GM19463 (cell line): ENCODE results near the gene AMN1.
"Not testable (repeated sequence)": the region's sequence is repeated elsewhere in the genome, so short reads cannot be mapped to it uniquely, and the experiment has no call there.

Source experiments
- ATAC-seq: cut with Tn5 transposase; IDR thresholded peaks from one replicate; pipeline ENCODE4 v1.9.1; 2021; ENCODE audit warnings: mild to moderate bottlenecking, moderate library complexity; ENCODE audit not compliant: unreplicated experiment

Gene AMN1

DNA sequence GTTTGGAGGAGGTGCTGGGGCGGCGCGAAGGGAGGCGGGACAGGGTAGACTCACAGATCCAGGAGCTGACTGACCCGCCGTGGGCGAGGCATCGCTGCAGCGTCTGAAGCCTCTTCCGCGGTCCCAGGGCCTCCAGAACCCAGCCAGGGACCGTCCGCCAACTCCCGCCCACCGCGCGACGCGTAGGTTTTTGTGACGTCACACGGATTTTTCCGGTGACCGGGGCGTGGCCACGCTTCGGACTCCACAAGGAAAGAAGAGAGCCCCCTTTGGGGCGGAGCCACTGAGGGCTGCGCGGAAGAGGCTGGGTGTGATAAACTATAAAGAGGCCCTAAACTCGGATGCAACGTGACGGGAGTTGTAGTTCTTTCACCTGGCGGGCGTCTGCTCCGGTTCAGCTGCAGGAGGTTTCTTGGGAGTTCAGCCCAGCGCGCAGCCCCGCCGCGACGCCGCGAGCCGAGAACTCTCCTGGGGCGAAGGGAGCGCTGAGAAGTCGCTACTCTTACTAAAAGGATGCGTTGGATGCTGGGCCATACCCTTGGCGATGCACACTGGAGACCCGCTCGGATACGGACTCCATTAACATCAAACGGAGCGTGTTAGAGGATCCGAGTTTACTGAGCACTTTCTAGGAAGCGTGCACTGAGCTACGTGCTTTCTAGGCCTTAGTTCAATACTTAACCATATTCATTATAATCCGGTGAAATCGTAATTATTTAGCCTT lies at the start of gene AMN1:
Gene AMN1 (minus strand): TSS at position 105 of the 724 bp plus-strand sequence. CDS start 13 bp downstream, at position 92.
- ATAC-seq = peak; percentile 92

DNA sequence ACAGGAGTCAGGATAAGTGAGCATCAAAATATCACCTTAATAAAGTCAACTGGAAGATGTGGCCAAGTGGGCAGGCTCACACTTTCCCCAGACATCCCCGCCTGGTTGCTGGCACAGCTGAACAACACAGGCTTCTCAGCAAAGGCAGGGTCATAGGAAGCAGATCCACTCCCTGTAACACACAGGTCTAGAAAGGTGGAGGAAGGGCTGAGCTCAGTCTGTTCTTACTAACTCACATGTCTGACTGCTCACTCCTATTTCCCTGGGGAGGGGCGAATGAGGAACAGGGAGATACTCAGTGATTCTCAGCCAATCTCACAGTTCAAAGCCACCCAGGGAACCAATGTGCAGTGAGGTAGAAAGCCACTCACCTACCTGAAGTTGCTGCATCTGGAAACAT lies 45.0 kb upstream of the AMN1 start:
- peak; percentile 59 for ATAC-seq

DNA sequence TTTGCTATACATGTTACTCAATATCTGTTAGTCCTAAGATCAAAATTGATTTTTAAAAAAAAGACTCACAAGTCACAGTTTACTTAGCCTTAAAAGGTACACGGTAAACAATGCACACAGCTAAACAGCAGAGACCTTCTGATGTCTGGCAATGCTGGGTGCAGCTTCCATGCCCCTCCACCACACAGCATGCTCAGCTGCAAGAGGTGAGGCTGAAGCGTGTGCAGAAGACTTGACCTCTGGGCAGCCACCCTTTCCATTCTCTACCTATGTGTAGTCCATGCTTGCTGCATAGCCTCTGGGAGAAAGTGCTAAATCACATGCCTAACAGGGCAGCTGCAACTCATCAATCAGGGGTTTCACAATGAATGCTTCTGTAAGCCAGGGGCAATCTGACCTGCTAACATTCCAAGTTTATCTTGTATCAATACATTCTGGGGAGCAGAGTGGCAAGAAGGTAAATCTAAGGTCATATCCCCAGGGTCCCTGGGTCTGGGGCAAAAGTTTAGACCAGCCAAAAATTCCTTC lies 44.5 kb upstream of the AMN1 start:
- peak; percentile 75 for ATAC-seq

DNA sequence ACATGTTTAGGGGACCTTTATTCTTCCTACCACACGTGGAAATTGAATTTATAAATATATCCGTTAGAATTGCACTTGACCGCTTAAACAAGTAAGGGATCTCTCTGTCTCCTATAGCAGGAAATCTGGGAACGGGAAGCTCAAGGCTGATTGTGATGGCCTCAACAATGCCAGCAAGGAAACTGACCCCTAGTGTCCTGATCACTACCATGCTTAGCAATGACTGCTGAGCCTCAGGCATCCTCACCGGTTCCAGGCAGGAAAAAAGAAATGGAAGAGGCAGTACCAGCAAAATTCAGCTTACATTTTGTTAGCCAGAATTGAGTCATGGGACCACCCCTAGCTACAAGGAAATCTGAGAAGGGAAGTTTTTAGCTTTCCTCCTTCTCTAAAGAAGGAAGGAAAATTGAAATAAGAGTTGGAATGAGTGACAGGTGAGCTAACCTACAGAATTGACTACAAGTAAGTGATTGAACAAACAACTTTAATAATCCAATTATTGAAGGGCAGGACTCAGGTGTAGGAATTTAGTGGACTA lies 43.9 kb upstream of the AMN1 start:
- ATAC-seq = no peak

DNA sequence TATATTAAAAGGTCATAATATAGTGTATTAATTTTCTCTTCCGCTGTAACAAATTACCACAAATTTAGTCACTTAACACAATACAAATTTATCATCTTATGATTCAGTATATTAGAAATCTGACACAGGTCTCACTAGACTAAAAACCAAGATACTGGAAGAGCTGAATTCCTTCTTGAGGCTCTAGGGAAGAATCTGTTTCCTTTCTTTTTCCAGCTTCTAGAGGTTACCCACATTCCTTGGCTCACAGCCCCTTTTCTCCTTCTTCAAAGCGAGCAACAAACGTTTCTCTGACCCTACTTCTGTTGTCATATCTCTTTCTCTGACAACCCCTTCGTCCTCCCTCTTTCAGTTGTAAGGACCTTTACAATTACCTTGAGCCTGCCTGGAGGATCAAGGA lies 43.4 kb upstream of the AMN1 start:
- no peak for ATAC-seq

DNA sequence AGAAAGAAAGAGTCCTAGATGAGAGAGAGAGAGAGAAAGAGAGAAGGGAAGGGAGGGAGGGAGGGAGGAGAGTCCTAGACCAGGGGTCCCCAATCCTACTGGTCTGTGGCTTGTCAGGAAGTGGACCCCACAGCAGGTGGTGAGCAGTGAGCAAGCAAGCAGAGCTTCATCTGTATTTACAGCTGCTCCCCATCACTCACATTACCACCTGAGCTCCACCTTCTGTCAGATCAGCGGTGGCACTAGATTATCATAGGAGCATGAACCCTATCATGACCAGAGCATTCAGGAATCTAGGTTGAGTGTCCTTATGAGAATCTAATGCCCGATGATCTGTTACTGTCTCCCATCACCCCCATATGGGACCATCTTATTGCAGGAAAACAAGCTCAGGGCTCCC lies 39.2 kb upstream of the AMN1 start:
- ATAC-seq = no peak

DNA sequence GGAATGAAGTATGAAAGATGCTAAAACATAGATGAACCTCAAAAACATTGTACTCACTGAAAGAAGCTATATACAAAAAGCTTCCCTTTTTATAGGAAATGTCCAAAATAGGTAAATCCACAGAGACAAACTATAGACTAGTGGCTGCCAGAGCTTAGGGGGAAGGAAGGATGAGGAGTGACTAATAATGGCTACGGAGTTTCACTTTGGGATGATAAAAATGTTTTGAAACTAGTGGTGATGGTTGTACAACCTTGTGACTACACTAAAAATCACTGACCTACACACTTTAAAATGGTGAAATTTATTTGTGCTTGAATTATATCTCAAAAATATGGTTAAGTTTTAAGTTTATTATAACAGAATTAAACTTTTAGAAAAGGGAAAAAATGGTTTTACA lies 37.1 kb upstream of the AMN1 start:
- ATAC-seq = no peak

DNA sequence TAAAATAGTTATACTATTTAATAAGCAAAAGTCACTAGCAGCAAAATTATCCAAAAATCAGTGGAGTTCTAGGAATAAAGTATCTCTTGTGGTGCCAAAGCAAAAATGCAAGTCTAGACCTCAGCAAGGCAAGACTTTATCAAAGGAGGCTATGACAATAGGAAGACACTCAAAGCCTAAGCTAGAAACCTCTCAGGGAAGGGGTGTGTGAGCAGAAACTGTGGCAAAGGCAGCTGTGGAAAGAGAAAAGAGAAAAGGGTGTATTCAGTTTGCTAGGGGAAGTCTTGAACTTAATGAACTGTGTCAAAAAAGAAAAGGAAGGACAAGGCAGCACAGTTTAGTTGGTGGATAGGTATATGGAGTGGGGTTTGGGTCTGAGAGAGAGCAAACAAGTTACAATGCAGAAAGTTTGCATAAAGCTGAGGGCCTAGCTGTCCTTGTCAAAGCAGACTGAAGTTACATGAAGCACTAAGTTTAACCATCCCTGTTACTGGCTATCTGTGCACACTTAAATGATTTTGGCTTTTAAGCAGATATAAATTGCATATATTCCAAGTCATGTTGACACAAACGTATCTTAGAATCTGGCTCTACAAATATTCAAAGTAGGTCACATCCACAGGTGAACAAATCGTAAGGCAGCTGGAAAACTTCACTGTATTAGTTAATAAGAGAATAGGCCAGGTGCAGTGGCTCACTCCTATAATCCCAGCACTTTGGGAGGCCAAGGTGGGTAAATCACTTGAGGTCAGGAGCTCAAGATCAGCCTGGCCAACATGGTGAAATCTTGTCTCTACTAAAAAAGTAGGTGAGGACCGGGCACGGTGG lies 31.0 kb upstream of the AMN1 start:
- peak; percentile 42 for ATAC-seq

DNA sequence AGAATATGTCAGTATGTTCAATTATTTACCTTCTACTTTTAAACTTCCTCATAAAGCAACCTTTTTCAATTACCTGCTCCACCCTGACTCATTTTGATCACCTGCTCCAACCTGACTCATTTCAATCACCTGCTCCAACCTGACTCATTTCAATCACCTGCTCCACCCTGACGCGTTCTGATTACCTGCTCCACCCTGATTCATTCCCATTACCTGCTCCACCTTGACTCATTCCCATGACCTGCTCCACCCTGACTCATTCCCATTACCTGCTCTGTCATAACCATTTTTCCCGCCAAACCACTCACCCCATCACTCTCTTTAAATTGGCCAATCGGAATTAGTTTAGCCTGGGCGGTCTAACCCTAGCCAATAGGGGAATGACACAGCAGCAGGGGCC lies 29.5 kb upstream of the AMN1 start:
- not testable (repeated sequence) for ATAC-seq

DNA sequence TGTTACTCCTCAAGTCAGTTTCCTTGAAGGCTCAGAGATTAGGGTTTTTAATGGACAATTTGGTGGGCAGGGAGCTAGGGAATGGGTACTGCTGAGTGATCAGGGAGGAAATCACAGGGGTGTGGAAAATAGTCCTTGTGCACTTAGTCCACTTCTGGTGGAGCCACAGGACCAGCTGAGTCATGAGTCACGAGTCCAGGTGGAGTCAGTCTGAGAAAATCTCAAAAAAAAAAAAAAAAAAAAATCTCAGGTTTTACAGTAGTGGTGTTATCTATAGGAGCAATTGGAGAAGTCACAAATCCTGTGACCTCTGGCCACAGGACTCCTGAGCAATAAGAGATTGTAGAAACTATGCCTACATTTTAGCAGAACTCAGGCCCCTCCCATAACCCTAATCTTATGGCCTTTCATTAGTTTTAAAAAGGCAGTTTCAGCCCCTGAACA lies 28.2 kb upstream of the AMN1 start:
- ATAC-seq = no peak

DNA sequence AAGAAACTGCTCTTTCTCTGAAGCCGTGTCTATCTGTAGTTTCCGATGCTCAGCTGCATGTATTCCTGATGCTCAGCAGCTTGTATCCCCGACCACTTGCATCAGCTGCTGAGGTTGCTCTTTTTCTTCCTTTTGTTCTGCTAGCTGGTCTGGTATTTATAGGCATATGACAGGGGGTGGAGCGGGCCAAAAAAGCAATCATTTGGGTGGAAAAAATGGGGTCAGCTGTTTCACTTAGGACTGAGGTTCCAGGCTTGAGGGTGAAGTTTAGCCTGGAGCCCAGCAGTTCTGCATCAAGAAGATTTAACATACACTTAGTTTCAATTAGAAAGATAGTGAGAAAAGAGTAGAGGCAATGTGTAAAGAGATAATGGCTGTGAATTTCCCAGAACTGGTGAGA lies 23.6 kb upstream of the AMN1 start:
- ATAC-seq = no peak

DNA sequence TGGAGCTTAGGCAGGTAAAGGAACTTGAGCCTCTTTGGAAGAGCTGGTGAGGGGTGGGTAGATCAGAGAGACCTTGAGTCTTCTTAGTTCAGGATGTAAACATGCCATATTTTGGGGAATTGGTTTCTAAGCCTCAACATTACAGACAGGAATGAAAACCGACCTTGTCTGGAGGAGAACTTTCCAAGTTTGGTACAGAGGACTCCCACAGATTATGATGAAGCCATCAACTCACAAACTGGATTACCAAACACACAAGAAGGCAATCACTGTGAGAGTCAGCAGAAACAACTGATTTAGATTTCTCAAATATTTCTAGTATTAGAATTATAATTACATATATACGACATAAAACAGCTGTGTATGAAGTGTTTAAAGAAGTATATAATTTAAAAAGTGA lies 22.3 kb upstream of the AMN1 start:
- ATAC-seq = no peak

DNA sequence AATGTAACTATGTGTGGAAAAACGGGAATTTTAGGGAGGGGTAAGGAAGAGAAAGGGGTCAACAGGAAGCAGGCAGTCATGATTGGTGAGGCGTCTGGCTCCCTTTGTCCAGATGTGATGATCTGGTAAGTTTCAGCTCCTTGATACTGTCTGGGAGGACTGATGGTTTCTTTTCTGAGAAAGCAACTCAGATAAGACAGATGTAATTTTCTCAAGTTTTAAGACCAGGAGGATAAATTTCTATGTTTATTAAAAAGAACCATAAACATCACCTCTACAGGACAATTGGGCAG lies 21.9 kb upstream of the AMN1 start:
- no peak for ATAC-seq

DNA sequence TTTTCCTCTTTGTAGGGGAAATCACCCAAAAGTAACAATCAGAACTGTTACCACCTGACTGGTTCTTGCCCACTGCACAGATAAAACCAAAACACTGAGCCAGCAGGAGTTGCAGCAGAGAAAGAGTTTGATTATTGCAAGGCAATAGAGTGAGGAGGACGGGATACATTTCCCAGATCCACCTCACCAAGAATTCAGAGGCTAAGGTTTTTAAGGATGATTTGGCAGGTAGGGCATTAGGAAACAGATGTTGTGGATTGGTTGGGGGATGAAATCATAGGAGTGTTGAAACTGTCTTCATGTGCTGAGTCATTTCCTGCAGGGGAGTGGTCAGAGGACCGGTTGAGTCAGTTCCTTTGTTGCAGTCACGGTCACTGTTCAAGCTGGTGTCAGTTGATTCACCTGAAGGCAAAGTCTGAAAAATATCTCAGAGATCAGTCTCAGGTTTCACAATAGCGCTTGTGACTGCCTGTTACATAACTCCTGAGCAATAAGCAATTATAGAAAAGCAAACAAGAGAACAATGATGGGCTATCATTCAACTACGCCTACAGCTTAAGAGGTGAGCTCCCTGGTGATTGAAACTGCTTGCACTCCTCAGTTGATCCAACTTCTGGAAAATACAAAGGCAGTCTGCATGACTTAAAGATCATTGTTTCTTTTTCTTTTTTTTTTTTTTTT lies 20.3 kb upstream of the AMN1 start:
- ATAC-seq = peak; percentile 75

DNA sequence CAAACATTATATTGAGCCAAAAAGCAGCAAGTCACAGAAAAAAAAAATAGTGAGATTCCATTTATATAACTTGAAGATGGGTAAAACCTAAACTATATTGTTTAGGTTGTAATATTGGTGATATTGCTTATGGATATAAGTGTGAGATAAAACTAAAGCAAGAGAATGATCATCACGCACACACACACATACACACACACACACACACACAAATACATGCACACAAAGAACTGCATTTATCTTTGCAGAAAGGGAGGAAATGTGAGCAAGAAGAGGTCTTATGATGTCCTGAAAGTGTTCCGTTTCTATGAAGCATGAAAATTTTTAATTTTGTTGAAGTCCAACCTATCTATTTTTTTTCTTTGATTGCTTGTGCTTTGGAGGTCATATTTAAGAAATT lies 16.4 kb upstream of the AMN1 start:
- ATAC-seq = no peak

DNA sequence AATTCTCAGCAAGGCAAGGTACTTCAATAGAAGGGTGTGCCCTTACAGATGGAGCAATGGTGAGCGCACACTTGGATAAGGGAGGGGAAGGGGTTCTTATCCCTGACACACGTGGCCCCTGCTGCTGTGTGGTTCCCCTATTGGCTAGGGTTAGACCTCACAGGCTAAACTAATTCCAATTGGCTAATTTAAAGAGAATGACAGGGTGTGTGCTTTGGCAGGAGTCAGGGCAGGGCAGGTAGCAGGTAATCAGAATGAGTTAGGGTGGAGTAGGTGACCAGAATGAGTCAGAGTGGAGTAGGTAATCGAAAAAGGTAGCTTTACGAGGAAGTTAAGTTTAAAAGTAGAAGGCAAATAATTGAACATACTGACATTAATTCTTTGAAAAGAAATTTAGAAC lies 15.5 kb upstream of the AMN1 start:
- ATAC-seq = not testable (repeated sequence)

DNA sequence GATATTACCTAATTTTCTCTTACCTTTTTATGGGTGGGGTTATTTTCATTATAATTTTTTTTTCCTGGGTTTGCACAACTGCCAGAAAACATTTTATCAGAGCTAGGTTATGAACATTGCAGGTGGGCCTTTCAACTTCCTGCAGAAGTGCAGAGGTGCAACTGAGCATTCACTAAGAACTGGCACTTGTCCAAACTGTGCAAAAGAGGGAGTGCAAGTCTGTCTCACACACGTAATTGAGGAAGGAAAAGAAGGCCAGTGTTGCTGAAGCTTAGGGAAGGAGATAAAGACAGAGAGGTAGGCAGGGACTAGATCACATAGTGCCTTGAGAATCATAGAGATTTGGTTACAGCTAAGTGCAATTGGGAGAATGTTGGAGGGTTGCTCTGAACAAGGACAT lies 14.1 kb upstream of the AMN1 start:
- no peak for ATAC-seq

DNA sequence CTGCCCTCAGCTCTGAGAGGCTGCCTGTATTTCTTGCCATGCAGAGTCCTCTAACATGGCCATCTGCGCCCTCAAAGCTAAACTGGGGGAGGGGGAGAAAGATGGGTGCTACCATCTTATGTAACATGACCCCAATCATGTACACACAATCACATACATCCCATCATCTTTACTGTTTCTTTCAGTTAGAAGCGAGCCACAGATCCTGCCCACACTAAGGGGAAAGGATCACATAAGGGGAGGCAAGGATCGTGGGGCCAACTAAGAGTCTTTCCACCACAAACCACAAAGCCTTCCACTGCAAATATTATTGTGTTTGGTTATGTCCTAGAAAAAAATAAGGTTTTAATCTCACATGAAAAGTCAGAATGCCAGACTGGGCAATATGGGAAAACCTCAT lies 11.8 kb upstream of the AMN1 start:
- no peak for ATAC-seq

DNA sequence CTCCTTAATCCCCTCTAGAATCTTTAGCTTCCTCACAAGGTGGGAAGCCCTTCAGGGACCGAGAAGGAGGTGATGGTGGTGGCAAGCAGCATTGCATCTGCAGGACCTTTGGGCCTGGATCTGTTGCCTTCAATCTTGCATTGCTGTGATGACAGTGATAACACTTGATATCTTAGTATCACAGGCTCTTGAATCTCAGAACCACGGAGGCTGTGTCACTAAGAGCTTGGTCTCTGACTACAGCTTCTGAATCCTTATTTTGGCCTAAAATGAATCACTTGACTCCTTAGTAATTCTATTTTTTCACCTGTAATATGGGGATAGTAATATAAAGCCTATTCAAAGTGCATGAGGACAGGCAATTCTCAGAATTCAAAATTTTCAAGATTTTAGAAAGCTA lies 8.9 kb upstream of the AMN1 start:
- no peak for ATAC-seq

DNA sequence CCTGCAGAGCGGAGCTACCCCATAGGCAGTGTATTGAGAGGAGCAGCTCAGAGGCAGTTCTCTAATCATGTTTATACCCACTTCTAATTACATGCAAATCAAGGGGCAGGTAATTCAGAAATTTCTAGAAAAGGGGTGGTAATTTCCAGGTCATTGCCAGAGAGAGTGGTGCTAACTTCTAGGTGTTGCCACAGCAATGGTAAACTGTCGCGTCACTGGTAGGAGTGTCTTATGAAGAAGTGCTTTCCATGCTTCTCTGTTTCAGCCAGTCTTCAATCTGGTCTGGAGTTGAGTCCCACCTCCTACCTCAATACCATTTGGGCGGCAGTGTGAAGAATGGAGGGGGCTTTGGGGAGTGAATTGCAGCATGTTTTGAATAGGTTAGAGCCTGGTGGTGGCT lies 8.5 kb upstream of the AMN1 start:
- no peak for ATAC-seq

DNA sequence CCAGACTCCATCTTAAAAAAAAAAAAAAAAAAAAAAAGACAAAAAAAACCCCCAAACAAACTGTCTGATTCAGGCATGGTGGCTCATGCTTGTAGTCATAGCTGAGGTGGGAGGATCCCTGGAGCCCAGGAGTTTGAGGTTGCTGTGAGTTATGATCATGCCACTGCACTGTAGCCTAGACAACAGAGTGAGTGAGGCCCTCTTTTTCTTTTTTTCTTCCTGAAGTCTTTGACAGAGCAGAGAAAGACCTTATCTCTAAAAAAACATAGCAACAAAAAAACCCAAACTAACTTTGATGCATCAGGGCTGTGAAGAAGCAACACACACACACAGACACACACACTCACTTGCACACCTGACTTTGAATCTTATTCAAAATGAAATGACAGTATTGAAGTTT lies 7.7 kb upstream of the AMN1 start:
- ATAC-seq = no peak
